IPS DF 4.7 (cell line): ENCODE results near the gene PTCH2.

Experiments
- DNase-seq: peaks from one replicate; pipeline ENCODE4 v3.0.0-alpha.2; 2013; ENCODE audit warnings: low spot score; ENCODE audit errors: extremely low read depth

PTCH2 gene, protein sequence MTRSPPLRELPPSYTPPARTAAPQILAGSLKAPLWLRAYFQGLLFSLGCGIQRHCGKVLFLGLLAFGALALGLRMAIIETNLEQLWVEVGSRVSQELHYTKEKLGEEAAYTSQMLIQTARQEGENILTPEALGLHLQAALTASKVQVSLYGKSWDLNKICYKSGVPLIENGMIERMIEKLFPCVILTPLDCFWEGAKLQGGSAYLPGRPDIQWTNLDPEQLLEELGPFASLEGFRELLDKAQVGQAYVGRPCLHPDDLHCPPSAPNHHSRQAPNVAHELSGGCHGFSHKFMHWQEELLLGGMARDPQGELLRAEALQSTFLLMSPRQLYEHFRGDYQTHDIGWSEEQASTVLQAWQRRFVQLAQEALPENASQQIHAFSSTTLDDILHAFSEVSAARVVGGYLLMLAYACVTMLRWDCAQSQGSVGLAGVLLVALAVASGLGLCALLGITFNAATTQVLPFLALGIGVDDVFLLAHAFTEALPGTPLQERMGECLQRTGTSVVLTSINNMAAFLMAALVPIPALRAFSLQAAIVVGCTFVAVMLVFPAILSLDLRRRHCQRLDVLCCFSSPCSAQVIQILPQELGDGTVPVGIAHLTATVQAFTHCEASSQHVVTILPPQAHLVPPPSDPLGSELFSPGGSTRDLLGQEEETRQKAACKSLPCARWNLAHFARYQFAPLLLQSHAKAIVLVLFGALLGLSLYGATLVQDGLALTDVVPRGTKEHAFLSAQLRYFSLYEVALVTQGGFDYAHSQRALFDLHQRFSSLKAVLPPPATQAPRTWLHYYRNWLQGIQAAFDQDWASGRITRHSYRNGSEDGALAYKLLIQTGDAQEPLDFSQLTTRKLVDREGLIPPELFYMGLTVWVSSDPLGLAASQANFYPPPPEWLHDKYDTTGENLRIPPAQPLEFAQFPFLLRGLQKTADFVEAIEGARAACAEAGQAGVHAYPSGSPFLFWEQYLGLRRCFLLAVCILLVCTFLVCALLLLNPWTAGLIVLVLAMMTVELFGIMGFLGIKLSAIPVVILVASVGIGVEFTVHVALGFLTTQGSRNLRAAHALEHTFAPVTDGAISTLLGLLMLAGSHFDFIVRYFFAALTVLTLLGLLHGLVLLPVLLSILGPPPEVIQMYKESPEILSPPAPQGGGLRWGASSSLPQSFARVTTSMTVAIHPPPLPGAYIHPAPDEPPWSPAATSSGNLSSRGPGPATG

DNA sequence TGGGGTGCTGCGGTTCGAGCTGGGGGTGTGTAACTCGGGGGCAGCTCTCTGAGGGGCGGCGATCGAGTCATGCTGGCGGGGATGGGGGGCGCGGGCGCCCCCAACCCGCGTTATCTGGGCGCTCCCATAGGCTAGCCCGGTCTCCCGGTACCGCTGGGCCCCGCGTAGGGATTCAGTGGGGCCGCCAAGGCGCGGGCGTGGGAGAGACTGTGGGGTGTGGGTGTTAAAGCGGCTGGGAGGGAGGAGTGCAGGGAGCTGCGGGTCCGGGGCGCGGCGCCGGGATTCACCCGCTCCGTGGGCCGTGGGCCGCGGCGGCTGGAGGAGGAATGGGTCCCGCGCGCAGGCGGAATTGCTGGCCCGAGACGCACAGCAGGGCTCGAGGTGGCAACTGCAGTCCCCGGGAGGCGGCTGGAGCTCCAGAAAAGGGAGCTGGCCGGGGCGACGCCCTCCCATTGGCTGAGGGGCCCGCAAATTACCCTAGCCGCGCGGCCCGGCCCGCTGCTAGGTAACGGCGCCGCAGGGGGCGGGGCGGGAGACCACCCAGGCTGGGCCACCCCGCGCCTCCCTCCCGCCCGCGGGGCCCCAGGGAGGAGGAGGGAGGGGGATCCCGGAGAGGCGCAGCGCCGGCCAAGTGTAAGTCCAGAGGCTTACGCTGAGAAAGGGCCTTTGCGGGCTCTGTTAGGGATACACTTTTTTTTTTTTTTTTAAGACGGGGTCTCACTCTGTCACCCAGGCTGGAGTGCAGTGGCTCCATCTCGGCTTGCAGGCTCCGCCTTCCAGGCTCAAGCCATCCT is at the start of gene PTCH2:
Gene PTCH2, minus strand, starts transcription at position 392 of the 794 bp plus-strand sequence. Its CDS starts 321 bp downstream, at position 71.
- DNase-seq: no peak

DNA sequence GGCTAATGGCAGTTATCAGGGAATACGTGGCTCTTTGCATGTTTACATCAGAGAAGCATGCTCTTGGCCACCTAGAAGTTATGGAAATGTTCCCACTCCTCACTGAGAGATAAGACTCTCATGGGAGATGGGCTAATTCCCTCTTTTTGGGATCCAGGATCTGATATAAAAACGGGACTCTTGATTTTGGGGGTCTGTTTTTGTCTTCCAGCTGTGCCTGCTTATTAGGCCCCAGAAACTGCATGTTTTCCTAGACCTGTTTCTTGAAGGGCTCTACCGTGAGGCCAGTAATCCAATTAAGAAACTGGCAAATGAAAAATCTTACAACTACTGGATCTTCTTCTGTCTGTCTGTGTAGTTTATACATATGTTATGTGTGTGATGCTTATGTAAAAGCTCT is 47.0 kb upstream of the PTCH2 start:
- DNase-seq: no peak

DNA sequence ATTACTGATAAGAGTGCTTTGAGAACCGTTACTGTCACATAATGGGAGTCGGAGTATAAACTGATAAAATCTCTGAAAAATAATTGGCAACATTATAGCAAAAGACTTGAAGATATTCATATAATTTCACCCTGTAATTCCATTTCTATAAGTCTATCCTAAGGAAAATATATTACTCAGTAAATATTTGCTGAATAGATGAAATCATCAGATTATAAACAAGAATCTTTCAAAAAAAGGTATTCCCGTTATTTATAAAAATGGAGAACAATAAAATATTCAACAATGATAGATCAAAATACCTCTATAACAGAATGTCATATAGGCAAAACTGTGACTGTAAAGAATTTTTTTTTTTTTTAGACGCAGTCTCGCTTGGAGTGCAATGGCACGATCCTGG is 42.4 kb upstream of the PTCH2 start:
- DNase-seq: no peak

DNA sequence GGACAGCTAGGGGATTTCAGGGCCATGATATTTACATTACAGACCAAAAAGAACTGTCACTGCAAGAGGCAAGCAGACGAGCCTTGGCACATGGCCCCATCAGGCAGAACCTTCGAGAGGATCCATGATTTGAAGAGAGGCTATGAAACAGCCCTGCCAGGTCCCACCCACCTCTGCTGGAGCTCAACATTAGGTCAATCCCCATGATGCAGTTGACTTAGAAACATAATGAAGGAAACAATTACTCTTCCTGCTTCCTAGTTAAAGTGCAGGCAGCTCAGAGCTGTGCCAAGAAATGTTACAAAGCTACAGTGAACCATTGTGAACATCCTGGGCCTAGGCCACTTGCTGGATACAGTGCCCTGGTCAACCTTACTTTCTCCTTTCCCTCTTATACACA is 41.7 kb upstream of the PTCH2 start:
- no peak for DNase-seq

DNA sequence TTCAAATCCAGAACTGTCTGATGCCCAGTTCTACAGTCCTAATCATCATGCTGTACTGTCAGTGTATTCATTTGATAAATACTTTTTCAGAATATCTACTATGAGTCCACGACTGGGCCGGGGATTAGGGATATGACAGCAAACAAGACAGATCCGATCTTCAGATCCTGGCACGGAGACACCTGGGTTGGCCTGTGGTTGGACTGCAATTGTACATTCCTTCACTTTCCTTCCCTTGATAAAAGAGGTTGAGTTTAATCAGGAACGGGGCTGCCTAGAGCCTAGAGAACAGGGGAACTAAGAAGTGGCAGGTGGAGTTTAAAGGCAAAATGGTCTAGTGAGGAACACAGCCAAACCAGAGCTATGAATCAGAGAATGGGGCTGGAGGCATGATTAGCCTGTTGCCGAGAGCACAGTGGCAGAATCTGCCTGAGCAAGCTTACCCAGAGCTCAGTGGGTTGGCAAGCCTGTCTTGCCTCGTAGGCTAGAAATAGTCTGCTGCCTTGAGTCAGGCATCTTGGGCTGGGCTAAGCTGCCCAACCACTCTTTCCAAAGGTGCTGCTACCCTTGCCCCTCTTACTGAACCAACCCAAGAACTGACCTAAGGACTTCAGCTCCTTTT is 38.1 kb upstream of the PTCH2 start:
- DNase-seq: no peak

DNA sequence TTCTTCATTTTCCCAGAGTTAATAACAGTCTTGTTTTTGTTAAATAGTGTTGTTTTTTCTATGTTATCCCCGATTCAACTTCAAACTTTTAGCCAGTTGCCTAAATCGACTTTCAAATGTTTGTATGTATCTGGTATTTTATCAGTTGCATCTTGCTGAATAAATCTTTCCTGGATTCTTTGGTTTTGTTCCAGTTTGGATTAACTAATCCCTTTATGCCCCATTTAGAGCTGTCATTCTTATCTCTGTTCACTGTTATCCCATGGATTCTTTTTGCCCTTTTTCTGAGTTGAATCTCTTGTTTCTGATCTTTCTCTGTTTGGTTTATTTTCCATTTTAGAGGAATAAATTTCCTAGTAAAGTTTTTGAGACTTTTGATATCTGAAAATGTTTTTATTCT is 31.1 kb upstream of the PTCH2 start:
- DNase-seq: no peak

DNA sequence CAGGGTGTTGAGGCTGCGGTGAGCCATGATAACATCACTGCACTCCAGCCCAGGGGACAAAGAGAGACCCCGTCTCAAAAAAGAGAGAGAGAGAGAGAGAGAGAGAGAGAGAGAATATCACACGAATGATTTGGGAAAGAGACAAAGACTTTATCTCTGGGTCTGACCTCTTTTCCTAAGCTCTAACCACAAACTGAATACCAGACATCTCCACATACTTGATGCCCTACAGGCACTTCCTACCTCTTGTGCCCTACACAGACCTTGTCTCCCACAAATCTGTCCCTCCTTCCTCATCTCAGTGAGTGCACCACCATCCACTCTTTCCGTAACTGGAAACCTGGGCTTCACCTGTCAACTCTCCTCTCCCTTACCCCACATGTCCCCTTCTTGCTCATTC is 27.0 kb upstream of the PTCH2 start:
- DNase-seq: no peak

DNA sequence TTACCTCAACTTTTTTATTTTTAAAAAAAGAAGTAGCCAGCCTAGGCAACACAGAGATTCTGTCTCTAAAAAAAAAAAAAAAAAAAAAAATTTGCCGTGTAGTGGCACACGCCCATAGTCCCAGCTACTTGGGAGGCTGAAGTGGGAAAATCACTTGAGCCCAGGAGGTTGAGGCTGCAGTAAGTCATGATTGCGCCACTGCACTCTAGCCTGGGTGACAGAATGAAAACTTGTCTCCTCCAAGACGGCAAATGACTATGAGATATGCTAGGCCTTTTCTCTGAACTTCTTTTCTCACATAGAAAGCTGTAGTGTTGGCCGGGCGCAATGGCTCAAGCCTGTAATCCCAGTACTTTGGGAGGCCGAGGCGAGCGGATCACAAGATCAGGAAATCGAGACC is 24.7 kb upstream of the PTCH2 start:
- no peak for DNase-seq

DNA sequence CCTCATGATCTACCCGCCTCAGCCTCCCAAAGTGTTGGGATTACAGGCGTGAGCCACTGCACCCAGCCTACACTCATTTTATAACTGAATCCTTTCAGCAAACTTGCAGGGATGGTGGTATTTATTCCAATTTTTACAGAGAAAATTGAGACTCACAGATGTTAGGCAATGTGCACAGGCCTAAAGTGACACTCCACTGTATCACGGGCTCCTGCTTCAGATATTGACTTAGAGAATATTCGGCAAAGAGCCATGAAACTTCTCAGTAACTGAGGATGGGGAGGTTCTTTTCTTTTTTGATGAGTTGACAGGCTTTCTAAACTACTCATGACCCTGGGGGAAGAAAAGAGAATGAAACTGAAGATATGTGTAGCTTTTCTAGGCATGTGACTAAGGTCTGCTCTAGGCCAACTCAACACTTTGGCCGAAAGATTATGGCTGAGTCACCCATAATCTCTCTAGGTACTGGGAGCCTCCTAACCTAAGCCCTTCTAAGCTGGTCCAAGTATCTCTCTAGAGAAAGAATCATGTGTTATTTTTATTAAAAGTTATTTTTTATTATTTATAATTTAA is 19.9 kb upstream of the PTCH2 start:
- no peak for DNase-seq

DNA sequence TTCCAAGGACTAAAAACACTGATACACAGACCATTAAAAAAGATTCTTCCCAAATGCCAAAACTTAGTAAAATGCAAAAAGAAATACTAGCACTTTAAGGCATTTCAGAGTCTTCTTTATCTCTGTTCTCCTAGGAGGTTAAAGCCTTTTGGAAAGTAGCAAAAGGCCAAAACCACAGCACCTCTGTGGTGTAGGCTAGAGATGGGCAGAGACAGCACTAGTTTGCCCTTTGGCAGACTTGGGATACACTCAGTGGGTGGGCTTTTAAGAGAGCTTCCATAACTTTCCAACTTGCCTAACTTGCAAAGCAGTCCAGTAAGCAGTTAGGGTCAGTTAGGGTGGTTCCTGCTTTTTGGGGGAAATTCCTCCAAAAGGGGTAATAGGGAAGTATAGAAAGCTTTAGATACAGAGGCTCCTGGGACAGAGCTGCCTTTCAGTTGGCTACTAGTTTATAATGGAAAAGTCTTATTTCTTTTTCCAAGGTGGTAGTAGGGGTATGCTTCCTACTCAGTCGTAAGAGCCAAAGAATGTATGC is 17.9 kb upstream of the PTCH2 start:
- no peak for DNase-seq

DNA sequence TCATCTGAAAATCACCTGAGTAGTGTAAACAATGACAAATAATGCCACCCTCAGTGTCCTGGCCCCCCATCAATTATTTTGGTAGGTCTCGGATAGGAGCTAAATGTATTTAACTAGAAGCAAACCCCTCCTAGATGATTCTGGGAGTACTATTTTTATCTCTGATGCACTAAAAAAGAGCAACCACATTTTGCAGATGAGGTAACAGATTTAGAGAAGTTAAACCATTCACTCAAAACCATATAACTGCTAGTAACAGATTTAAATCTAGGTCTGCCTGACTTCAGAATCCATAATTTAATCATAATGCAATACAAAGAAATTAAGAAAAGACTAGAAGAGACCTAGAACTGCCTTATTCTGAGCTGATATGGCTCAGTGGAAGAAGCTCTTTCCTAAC is 17.3 kb upstream of the PTCH2 start:
- no peak for DNase-seq

DNA sequence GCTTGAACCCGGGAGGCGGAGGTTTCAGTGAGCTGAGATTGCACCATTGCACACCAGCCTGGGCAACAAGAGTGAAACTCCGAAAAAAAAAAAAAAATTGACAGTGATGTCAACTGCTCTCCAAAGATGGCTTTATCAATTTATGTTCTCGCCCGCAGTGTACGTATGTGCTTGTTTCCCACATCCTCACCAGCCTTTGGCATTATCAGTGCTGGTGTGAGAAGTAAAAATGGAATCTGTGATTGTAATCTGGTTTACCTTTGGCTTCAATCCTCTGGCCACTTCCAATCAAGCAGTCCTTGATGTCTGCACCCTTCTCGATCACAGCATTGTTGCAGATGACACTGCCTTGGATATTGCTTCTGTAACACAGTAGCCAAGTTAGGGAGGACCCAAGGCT is 14.4 kb upstream of the PTCH2 start:
- no peak for DNase-seq

DNA sequence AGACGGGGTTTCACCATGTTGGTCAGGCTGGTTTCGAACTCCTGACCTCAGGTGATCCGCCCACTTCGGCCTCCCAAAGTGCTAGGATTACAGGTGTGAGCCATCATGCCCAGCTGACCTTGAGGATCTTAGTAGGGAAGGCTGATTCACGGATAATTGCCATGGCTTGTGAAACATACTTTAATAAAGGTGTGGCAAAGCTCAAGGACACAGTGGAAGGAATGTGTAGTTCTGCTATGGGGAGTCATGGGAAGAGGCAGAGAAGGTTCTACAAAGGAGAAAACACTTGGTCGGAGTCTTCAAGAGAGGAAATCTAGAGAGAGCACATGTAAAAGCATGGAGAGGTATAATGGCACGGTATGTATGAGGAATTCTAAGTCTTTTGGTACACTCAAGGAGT is 12.7 kb upstream of the PTCH2 start:
- no peak for DNase-seq

DNA sequence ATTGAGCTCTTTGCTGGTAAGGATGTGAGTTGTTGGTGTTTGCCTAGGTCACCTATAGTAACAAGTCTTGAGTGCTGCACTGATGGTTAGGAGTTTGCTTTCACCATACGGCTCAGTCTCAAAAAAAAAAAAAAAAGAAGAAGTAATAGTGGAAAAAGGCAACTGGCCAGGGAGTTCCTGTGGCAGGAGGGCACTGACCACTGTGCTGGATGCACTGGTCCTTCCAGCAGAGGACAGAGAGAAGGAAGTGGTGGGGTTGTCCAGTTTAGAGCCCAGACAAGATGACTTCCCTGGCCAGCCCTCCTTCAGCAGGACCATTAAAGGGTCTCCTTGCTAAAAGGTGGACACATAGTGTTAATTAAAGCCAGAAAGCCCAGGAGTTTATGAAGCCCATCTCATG is 11.9 kb upstream of the PTCH2 start:
- DNase-seq: no peak

DNA sequence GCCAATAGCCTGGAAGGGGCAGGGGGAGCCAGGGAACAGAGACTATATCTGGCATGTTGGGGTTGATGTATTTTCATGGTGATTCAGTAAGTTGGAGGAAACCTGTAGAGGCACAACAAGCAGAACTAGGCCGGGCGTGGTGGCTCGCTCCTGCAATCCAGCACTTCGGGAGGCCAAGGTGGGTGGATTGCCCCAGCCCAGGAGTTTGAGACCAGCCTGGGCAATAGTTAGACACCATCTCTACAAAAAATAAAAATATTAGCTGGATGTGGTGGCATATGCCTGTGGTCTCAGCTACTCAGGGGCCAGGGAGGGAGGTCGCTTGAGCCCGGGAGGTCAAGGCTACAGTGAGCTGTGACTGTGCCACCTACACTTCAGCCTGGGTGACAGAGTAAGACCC is 10.1 kb upstream of the PTCH2 start:
- DNase-seq: no peak

DNA sequence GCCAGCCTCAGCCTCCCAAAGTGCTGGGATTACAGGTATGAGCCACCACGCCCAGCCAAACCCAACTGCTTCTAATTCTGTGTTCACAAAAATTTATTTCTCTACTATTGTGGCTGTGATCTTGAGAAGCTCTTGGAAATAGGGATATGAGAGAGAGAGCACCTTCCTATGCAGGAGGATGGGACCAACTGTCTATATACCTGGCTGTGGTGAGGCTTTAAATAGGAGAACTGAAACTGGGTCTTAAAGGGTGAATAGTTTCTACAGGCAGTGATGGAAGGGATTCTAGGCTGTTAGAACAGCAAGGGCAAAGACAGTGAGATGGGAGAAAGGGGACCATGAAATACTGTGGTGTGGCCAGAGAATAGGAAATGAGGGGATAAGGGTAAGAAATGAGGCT is 8.3 kb upstream of the PTCH2 start:
- no peak for DNase-seq

DNA sequence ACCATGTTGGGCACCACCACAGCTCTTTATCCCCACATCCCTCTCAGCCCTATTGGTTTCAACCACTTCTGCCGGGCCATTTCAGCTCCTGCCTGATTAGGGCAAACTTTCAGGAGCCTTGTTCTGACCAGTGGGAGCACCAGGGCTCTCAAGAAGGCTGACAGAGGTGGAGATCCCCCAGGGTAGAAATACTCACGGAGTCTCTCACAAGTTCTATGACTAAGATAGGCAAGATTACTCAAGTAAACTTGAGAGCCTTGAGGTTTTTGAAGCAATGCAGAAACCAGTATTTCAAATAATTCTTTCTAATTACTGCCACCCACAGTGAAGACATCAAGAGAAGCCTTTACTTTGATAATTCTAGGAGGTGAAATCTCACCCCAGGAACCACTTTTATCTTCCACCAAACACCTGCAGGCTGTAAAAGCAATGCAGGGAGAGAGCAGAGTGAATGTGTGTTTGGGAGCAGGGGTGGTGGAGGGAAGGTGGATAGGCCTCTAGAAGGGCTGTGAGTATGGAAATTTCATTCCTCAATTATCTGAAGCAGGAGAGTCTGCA is 6.6 kb upstream of the PTCH2 start:
- no peak for DNase-seq

DNA sequence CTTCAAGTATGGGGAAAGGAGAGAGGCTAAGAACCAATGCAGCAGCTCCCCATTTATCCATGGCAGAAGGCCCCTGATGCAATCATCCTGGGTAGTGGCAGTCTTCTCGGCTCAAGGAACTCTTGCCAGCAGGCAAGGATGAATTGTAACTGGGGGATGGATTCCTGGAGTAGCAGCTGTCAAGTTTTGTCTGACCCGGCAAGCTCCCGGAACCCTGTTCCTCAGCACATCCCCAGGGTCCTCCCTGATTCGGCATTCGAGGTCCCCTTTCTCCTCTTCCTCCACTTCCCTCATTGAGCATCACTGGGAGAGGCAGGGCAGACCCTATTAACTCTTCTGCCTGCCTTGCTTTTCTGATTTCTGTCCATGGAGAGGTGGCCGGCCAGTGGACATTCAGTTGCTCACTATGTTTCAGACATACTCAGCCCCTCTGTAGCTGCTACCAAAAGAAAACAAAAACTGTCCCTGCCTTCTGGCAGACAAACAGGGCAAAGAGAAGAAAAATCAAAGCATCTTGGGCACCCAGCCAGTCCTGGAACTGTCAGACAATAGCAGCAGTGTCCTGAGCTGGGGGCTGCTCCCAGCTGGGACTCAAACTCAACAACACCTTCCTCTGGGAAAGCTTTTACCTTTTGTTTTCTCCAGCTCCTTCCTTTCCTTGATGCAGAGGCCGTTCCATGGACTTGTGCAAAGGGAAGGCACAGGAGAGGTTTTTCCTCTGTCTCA is 5.6 kb upstream of the PTCH2 start:
- no peak for DNase-seq

DNA sequence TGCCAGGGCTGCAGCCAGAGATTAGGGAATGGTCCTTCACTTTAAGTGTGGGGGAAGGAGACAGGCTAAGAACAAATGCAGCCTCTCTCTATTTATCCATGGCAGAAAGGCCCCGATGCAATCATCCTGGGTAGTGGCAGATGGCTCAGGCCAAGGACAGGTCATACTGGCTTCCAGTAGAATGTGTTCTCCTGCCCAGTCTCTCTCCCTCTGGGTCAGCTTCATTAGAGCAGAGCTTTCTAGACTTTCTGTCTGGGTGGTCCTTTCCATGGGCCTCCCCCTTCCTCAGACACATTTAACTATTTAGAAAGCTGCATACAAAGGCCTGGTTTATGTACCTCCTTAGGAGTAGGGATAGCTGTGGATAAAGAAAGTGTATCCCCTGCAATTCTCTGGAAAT is 4.8 kb upstream of the PTCH2 start:
- no peak for DNase-seq
